Measurements from ENCODE around the gene TLE3. TPM values are rescaled to one million over a fixed set of nuclear protein-coding genes. Genes with fewer than 3 reads are reported as not detected.

Gene TLE3
- total RNA-seq, 2 donors from 2014 or later, result 65.4 to 85.1 TPM

DNA sequence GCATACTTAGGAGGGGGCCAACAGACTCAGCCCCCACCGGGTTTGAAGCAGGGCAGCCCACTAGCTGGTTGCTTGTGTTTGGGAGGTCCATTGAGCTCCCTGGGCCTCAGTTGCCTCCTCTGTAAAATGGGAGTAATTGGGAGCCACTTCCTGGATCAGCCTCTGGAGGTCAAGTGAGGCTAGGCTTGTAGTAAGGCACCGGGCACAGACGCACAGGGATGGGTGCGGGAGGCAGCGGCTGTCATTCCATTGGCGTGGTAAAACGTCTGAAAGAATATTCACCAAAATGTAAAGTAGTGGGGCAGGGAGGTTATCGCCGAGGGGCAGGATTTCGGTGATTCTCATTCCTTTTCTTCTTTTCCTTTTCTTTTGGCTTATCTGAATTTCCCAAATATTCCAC is 64.6 kb downstream of the TLE3 start:
- H3K27me3 ChIP-seq, result no peaks in the 10 kb centered on the region
- H3K4me3 ChIP-seq, result no peak overlapping the region
- H3K27ac ChIP-seq, result no peak overlapping the region
- intact Hi-C loops (cut with DNase I), result no loop called here
- no peaks in the 10 kb centered on the region for H3K9me3 ChIP-seq
- TF ChIP-seq, protein P1, sequence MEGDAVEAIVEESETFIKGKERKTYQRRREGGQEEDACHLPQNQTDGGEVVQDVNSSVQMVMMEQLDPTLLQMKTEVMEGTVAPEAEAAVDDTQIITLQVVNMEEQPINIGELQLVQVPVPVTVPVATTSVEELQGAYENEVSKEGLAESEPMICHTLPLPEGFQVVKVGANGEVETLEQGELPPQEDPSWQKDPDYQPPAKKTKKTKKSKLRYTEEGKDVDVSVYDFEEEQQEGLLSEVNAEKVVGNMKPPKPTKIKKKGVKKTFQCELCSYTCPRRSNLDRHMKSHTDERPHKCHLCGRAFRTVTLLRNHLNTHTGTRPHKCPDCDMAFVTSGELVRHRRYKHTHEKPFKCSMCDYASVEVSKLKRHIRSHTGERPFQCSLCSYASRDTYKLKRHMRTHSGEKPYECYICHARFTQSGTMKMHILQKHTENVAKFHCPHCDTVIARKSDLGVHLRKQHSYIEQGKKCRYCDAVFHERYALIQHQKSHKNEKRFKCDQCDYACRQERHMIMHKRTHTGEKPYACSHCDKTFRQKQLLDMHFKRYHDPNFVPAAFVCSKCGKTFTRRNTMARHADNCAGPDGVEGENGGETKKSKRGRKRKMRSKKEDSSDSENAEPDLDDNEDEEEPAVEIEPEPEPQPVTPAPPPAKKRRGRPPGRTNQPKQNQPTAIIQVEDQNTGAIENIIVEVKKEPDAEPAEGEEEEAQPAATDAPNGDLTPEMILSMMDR (IDR thresholded peaks at IDR 0.05), result no peak
- H3K4me1 ChIP-seq, result no peaks in the 10 kb centered on the region
- DNase-seq, result no peak
- H3K36me3 ChIP-seq, result no peaks in the 10 kb centered on the region
- H3K9ac ChIP-seq (ENCODE audit: low read depth in 2 of 2, low read length in 2 of 2), result no peak overlapping the region

DNA sequence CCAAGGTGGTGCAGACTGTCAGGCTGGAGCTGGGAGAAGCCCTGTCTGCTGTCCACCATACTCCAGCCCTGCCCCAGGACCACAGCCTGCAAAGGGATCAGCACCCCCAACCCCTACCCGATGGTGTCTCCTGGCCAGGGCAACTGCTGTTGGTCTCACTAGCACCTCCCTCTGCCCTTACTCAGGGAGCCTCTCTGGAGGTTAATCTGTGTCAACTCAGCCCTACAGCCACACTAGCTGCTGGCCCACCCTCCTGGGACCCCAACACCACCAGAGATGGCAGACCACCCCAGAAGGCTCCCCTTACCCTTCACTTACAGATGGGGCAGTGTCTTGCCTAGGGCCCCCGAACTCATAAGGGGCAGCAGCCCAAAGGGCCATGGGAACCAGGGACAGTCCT is 65.2 kb downstream of the TLE3 start:
- Histone ChIP-seq H3K4me1 (no peaks in the 10 kb centered on the region), H3K27me3 (no peaks in the 10 kb centered on the region), H3K27ac (no peak overlapping the region), H3K9me3 (no peaks in the 10 kb centered on the region), H3K9ac (ENCODE audit: low read depth in 2 of 2, low read length in 2 of 2) (no peak overlapping the region), H3K4me3 (no peak overlapping the region), H3K36me3 (no peaks in the 10 kb centered on the region)
- TF ChIP-seq, protein P1 (IDR thresholded peaks at IDR 0.05), result no peak
- DNase-seq, result no peak
- intact Hi-C loops (cut with DNase I), result no loop called here

DNA sequence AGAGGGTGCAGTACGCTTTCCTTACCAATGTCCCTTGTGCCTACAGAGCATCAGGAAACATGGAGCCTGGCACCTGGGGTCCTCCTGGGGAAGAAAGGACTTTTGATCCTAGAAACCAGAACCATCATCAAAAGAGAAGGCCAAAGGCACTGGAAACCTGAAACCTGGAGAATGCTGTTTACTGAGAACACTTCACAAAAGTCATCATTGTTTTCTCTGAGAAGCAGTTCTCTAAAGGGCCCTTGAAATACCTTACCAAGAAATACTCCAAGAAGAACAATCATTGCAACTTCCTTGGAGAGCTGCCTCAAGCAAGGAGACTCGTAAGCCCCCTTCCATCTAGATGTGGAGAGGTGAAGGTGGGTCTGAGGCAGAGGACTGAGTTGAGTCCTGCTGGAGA is 66.0 kb downstream of the TLE3 start:
- TF ChIP-seq, protein P1 (IDR thresholded peaks at IDR 0.05), result no peak
- DNase-seq, result no peak
- H3K4me1 ChIP-seq, result no peaks in the 10 kb centered on the region
- intact Hi-C loops (cut with DNase I), result no loop called here
- H3K27me3 ChIP-seq, result no peaks in the 10 kb centered on the region
- no peaks in the 10 kb centered on the region for H3K36me3 ChIP-seq
- H3K27ac ChIP-seq, result no peak overlapping the region
- H3K4me3 ChIP-seq, result no peak overlapping the region
- H3K9me3 ChIP-seq, result no peaks in the 10 kb centered on the region
- H3K9ac ChIP-seq (ENCODE audit: low read depth in 2 of 2, low read length in 2 of 2), result no peak overlapping the region

- Histone ChIP-seq H3K4me1 (no peaks in the 10 kb centered on the region), H3K27me3 (no peaks in the 10 kb centered on the region), H3K36me3 (no peaks in the 10 kb centered on the region), H3K4me3 (no peak overlapping the region), H3K9me3 (no peaks in the 10 kb centered on the region), H3K9ac (ENCODE audit: low read depth in 2 of 2, low read length in 2 of 2) (no peak overlapping the region), H3K27ac (no peak overlapping the region)
- TF ChIP-seq, protein P1 (IDR thresholded peaks at IDR 0.05), result no peak
- no peak for DNase-seq
- intact Hi-C loops (cut with DNase I), result no loop called here
Measured at GRCh38 chr15:70031261-70031660, 66.5 kb downstream of the TLE3 start.

DNA sequence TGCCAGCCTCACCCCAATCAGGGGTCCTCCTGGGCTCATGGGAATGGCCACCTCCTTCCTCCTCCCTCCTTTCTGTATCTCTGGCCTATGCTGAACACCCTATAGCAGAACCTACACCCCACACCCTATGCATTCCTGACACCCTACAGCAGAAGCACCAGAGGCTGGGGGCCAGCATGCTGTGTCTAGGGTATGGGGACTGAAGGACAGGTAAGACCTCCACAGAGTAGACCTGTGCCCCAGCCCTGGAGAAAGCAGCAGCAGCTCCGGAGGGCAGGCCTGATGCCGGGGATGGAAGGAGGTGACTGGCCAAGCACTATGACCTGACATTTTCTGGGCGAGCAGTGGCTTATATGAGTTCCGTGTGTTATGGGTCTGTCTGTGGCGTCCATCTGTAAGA is 66.9 kb downstream of the TLE3 start:
- Histone ChIP-seq H3K27ac (no peak overlapping the region), H3K9me3 (no peaks in the 10 kb centered on the region), H3K36me3 (no peaks in the 10 kb centered on the region), H3K9ac (ENCODE audit: low read depth in 2 of 2, low read length in 2 of 2) (no peak overlapping the region), H3K4me3 (no peak overlapping the region), H3K4me1 (no peaks in the 10 kb centered on the region), H3K27me3 (no peaks in the 10 kb centered on the region)
- no peak for DNase-seq
- intact Hi-C loops (cut with DNase I), result no loop called here
- TF ChIP-seq, protein P1 (IDR thresholded peaks at IDR 0.05), result no peak

- no peak for DNase-seq
- Histone ChIP-seq H3K9me3 (no peaks in the 10 kb centered on the region), H3K27ac (no peak overlapping the region), H3K36me3 (no peaks in the 10 kb centered on the region), H3K27me3 (no peaks in the 10 kb centered on the region), H3K4me3 (no peak overlapping the region), H3K4me1 (no peaks in the 10 kb centered on the region), H3K9ac (ENCODE audit: low read depth in 2 of 2, low read length in 2 of 2) (no peak overlapping the region)
- intact Hi-C loops (cut with DNase I), result no loop called here
- TF ChIP-seq, protein P1 (IDR thresholded peaks at IDR 0.05), result no peak
Measured at GRCh38 chr15:70029297-70029701, 68.4 kb downstream of the TLE3 start.
